Measurements from ENCODE around the gene HSFX3.
"Not testable (repeated sequence)": the region's sequence is repeated elsewhere in the genome, so short reads cannot be mapped to it uniquely, and the experiment has no call there.

HSFX3 gene

DNA sequence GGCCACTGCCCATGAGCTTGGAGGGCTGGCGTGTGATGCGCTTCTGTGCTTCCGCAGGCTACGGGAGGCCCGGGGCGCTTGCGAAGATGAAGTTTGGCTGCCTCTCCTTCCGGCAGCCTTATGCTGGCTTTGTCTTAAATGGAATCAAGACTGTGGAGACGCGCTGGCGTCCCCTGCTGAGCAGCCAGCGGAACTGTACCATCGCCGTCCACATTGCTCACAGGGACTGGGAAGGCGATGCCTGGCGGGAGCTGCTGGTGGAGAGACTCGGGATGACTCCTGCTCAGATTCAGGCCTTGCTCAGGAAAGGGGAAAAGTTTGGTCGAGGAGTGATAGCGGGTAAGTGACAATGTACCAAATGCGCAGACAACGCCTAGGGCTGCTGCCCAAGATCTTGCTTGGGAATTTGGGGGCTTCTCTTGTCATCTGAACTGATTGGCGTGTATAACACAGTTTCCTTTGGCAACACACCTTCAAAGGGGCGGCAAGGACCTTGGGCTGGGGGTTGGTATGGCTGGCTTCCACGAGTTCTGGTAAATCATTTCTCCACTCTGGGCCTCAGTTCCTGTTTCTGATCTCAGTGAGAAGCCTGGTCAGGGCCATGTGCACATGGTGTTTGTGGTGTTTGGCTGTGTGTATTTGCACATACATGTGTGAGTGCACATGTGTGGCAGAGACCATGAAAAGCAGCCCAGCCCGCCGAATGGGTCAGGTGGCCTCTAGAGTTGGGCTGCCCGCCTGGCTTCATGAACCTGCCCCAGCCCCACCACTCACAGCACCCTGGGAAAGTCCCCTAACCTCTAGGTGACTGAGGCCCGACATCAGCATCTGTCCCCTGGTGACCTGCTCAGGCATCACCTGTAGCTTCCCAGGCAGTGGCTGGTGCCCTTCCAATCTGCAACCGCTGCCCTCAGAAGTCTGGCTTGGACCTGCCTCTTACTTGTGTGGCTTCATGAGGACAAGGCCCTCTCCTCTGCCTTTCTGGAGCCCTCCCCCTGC, 3.9 kb downstream of the HSFX3 start:
- not testable (repeated sequence) for DNase-seq

DNA sequence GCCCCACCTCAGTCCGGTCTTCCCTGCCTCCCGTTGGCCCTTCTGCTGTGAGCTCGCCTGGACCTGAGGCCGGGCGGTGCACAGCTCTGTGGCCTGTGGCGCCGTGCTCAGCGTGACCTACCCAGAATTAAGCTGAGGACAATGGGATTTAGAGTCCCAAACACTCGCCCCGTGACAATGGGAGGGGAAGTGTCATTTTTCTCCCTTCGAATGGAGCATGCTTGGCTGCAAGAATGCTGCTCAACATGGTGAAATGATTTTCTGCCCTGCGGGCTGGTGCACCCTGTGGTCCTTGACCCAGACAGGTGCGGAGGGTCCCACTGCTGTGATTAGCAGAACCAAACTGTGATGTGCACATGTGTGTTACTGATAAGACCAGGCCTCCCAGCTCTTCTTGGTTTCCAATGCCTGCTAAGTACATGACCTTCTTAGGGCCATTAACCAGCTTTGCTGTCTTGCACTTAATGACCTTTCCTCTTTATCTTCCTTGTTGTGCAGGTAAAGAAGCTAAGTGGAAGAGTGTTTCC, 8.1 kb downstream of the HSFX3 start:
- DNase-seq, result no peak

DNA sequence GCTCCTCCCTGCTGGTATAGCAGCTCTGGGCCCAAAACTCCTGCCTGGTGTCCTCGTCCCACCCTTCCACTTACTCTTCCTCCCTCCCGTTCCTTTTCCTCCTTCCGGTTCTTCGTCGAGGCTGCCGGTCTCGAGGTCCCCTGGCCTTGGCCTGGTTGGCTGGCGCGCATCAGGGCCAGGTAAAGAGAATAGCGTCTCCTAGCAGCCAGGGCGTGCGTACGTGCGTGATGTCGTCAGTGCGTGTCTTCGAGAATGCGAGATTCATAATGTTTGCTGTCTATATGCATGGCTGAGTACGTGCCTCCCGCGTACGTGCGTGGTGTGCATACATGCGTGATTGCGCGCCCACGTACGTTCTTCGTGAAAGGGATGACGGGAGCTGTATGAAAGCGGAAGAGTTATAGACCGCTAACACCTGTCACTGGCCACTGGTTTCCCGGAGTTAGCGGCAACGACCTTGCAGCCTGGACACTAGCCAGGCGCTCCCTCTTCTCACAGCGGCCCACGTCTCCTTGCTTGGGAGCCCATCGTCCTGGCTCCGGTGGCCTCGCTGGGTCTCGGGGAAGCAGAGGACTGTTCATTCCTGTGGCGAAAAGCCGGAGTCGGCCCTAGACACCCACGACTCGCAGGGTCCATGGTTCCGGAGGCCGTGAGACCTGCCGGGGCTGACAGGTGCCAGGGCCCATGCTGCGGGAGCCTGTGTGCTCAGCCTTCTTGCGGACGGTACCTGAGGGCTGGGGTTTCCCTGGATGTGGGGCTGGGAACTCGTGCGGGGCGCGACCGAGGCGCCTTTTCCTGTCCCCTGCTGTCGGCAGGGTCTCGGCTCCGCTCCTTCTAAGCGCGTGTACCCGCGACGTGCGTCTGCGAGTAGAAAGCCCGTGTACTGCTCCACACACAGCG, 8.9 kb downstream of the HSFX3 start, which contains the start of gene EOLA1:
Gene EOLA1, plus strand, starts transcription at position 392 of the 900 bp plus-strand sequence. CDS start 4,619 bp downstream, outside the sequence.
- DNase-seq, result peak; percentile 84

DNA sequence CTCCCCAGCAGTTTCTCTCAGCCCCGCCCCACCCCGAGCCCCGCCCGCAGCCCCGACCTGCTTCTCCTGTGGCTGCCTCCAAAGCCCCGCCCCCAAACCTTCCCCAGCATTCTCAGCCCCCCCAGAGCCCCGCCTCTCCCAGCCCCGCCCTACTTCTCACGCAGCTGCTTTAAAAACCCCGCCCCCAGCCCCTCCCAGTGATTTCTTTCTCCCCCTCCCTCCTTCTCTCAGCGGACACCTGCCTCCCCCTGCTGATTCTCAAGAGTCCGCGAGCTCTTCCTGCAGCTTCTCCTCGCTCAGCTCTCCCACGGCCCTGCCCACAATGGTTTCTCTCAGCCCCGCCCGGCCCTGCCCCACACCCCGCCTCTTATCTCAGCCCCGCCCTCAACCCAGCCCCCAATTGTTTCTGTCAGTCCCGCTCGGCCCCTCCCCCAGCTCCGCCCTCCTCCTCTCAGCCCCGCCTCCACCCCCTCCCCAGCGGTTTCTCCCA, 9.5 kb downstream of the HSFX3 start:
- no peak for DNase-seq

DNA sequence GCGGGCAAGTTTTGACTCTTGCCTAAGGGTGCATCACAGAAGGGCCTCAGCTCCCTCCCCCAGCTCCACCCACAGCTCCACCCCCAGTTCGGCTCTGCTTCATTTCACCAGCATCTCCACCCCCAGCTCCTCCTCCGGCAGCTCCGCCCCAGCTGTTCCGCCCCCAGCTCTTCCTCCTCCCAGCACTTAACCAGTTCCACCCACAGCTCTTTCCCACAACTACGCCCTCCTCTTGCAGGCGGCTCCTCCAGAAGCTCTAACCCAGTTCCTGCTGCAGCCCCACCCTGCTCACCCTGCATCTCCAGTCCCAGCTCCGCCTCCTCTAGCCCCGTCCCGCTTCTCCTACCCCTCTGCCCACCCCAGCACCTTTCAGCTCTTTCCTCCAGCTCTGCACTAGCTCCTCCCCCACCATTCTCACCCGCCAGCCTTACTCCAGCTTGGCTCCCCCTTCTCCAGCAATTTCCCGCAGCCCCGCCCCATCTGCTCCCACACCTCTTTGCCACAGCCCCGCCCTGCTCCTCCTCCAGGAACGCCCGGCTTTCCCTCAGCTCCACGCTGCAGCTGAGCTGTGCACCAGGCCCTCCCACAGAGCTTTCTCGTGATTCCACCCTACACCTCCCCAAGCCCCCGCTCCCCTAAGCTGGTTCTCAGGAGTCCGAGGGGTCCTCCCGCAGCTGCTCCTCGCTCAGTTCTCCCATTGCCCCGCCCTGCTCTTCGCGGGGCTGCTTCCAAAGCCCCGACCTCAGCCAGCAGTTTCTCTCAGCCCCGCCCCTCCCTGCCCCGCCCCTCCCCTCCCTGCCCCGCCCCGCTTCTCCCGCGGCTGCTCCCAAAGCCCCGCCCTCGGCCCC, 10.2 kb downstream of the HSFX3 start:
- peak; percentile 85 for DNase-seq

DNA sequence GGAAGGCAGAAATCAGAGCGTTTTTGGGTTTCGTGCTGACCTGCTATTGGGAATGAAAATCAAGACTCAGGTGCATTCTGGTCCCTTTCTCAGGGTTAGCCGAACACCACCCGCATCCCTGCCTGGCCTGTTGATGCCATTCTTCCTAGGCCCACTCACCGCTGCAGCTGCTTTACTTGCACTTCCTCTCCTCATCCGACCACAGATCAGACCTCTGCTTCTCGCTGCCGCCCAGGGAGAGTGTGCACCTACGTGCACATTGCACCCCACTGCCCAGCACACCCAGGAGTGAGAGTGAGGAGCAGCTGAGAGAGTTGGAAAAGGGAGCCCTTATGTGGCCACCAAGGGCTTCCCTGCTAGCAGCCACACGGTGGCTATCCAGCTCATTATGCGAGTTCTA, 12.2 kb downstream of the HSFX3 start:
- not testable (repeated sequence) for DNase-seq

DNA sequence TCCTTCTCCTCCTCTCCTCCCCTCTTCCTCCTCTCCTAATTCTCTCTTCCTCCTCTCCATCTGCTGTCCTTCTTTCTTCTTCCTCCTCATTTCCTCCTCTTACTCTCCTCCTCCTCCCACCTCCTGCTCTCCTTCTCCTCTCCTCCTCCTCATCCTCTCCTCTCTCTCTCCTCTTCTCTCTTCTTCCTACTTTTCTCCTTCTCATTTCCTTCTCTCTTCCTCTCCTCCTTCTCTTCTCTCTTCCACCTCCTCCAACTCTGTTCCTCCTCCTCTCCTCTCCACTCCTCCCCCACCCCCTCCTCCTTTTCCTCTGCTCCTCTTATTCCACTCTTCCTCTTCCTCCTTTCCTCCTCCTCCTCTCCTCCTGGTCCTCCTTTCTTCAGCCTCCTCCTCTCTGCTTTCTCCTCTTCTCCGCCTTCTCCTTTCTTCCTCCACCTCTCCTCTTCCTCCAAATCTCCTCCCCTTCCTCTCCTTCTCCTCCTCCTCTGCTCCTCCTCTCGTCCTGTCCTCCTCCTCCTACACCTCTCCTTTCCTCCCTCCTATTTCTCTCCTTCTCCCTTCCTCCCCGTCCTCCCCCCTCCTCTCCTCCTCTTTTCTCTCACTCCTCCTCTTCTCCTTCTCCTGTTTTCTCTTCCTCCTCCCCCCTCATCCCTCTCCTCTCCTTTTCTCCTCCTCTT, 14.7 kb downstream of the HSFX3 start:
- not testable (repeated sequence) for DNase-seq

DNA sequence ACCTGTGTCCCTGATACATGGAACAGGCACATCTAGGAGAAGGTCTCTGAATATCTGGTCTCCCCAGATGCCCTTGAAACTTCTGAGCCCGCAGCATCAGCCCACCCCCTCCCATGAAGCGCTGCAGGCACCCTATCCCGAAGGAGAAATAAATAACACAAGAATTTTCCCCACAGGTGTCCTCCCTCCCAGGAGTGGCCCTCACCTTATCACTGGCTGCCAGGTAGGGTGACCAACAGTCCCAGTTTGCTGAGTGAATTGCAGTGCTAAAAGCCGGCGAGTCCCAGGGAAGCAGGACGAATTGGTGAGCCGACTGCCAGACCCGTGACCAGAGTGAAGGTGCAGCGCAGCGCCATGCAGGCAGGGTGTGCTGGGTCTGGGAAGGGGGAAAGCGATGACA, 15.7 kb downstream of the HSFX3 start:
- not testable (repeated sequence) for DNase-seq

DNA sequence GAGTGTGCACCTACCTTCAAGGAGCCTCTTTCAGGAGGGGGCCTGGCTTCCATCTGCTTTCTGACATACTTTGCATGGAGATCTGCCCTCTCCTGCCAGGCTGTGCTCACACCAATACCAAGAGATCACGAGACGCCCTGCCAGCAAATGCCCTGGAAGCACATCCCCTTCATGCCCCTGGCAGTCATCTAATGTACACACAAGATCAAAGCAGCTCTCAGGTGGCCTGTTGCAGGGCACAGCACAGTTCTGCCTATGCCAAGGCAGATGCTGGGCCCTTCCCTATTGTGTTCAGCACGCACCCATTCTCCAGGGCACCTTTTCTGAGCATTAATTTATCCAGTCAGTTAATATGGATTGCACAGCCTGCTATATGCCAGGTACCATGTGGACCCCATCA, 16.9 kb downstream of the HSFX3 start:
- not testable (repeated sequence) for DNase-seq

DNA sequence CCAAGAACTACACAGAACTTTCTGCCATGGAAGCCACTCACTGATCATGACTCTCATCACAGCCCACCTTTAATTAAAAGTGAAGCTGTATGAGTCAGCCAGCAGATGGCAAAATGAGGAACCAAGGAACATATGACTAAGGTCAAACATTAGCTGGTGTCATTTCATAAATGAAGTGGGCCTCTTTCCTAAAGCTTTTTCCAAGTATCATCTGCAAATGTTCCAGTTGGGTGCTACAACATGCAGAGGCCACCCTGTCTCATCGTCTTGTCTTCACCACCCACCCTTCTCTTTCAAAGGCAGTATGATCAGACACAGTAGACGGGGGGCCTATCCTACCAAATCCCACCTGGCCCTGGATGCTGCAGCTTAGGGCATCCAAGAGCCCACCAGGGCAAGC, 18.1 kb downstream of the HSFX3 start:
- DNase-seq, result no peak

DNA sequence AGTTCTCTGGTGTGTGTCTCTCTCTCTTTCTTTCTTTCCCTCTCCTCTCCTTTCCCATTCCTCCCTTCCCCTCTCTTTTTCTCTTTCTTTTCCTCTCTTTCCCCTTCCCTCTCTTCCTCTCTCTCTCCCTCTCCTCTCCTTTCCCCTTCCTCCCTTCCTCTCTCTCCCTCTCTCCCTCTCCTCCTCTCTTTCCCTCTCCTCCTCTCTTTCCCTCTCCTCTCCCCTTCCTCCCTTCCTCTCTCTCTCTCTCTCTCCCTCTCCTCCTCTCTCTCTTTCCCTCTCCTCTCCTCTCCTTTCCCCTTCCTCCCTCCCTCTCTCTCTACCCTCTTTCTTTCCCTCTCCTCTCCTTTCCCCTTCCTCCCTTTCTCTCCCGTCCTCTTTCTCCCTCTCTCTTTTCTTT, 21.3 kb downstream of the HSFX3 start:
- DNase-seq, result no peak

DNA sequence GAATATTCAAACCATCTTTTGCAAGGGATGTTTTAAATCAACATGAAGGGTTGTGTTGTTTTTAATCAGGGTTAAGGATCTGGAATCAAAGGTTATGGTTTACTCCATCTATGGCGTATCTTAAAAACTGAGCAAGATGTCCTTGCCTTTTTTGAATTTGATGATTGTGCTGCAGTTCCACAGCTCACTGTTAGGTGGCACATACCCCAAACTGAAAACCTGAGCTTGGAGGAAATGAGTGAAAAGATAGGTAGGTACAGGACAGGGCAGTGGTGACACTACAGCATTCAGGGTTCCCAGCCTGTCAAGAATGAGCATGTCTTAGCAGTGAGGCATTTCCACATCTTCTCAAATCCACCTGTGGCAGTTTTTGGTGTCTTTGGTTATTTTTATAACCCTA, 22.0 kb downstream of the HSFX3 start:
- no peak for DNase-seq

DNA sequence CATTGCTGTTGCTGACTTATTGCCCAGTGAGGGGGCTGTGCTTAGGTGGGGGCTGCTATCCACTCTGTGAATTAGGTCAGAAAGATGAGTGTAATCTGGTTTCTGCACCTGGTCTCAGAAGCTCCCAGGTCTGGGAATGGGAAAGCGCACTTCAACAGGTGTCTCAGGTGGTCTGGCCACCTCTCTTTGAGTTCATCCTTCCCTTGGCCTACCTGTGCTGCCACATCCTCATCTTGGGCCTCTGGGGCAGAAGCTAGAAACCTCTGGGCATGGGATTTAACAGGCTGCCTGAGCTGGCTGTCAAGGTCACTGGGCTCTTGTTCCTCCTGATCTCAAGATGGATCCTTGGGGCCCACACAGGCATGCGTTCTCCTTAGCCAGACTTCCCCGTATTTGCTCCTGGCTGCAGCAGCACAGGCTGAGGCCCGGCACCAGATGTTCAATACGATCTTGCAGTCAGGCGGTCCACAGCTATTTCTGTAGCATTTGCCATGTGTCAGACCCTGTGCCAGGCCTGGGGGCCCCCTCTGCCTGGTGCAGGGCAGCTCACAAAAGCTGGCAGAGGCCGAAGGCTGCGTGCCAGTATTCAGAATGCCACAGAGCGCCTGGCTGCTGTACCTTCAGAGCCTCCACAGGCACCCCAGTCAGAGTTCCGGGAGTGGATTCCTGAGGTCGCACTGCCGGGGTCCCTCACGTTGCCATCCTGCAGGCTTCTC, 23.2 kb downstream of the HSFX3 start:
- not testable (repeated sequence) for DNase-seq

DNA sequence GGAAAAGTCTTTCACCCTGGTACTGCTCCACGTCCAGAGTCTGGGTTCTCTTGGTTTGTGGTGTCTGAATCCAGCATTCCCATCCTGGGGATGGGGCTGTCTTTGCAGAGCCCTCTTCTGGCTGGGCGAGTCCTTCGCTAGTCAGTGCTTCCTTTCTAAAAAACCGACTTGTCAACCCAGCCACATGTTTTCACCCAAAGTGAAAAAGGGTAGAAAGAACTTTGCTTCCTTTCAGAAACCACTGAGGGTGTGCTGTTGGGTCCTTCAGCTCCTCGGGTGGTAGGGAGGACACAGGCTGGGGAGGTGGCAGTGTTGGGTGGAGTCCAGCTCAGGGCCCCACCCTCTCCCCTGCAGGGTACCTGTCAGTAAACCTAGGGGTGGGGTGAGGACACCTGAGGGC, 23.8 kb downstream of the HSFX3 start:
- not testable (repeated sequence) for DNase-seq

DNA sequence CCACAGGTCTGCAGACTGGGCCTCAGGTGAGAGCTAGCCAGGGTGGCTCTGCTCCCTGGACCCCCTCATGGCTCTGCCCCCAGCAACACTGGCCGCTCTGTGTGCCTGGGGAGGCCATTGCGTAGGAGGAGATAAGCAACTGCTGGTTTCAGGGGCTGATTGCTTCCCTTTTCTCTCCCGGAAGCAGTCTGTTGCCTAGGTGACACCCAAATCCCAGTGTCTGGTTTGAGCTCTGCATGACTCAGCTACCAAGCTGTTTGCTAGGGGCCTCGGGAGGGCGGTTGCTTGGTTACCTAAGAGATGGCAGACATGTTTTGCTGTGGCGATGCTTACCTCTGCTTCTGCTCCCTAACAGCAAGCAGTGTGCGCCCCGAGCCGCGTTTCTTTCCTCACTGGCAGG, 24.3 kb downstream of the HSFX3 start:
- DNase-seq, result not testable (repeated sequence)

DNA sequence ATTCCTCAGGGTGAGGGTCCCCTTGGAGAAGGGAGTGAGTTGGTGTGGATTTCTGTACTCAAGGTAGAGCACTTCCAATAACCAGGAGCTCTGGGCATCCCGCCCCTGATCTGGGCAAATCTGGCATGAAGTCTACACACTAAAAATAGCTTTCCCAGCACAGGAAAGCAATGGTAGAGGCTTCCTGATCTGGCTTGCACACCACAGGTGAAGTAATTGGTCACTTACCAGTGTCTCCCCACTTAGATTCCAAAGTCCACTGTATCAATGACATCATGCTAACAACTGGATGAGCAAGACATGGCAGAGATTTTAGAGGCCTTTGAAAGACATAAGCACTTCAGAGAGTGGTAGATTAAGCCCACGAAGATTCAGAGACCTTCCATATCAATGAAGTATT, 26.8 kb downstream of the HSFX3 start:
- DNase-seq, result no peak

DNA sequence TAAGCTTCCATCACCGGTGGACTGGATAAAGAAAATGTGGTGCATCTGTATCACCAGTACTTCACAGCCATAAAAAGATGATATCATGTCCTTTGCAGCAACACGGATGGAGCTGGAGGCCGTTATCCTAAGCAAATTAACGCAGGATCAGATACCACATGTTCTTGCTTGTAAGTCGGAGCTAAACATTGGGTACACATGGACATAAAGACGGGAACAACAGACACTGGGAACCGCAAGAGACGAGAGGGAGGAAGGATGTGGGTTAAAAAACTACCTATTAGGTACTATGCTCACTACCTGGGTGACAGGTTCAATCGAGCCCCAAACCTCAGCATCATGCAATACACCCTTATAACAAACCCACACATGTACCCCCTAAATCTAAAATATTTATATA, 28.3 kb downstream of the HSFX3 start:
- no peak for DNase-seq

DNA sequence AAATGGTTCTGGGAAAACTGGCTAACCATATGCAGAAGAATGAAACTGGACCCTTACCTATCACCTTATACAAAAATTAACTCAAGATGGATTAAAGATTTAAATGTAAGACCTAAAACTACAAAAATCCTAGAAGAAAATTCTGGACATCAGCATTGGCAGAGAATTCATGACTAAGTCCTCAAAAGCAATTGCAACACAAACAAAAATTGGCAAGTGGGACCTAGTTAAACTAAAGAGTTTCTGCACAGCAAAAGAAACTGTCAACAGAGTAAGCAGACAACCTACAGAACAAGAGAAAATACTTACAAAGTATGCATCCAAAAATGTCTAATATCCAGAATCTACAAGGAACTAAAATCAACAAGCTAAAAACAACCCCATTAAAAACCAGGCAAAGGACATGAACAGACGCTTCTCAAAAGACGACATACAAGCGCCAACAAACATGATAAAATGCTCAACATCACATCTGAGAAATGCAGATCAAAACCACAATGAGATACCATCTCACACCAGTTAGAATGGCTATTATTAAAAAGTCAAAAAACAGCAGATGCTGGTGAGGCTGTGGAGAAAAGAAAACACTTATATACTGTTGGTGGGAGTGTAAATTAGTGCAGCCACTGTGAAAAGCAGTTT, 29.0 kb downstream of the HSFX3 start:
- DNase-seq, result not testable (repeated sequence)

DNA sequence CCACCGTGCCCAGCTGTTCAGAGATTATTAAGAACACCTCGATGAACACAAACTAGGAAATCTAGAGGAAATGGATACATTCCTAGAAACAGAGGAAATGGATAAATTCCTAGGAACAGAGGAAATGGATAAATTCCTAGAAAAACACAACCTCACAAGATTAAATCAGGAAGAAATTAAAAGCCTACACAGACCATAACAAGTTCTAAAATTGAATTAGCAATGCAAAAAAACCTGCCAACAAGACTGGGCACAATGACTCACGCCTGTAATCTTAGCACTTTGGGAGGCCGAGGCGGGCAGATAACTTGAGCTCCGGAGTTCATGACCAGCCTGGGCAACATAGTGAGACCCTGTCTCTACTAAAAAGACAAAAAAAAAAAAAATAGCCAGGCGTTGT, 31.5 kb downstream of the HSFX3 start:
- no peak for DNase-seq

DNA sequence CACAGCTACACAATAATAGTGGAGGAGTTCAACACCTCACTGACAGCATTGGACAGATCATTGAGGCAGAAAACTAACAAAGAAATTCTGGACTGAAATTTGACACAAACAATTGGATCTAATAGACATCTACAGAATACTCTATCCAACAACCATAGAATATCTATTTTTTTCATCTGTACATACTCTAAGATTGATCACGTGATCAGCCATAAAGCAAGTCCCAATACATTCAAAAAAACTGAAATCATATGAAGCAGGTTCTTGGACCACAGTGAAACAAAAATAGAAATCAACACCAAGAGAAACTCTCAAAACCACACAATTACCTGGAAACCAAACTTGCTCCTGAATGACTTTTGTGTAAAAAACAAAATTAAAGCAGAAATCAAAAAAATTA, 32.4 kb downstream of the HSFX3 start:
- no peak for DNase-seq
